Activated T-cell treated with anti-CD3 and anti-CD28 coated beads, Interleukin-2, amount 50 U/mL, for 24 hours (primary cell): Measurements from ENCODE around the gene MCMBP.

Source experiments
- DNase-seq: peaks from one replicate; pipeline ENCODE4 v3.0.0-alpha.2; 2020
- H3K27ac Mint-ChIP-seq: 2 replicates; pipeline ENCODE4 v1.8.0; 2020; ENCODE audit warnings: mild to moderate bottlenecking, mixed read lengths
- H3K27me3 Mint-ChIP-seq: 2 replicates; pipeline ENCODE4 v1.8.0; 2020; ENCODE audit warnings: mixed read lengths
- H3K36me3 Mint-ChIP-seq: 2 replicates; pipeline ENCODE4 v1.8.0; 2020; ENCODE audit warnings: low read depth, mixed read lengths
- H3K4me1 Mint-ChIP-seq: 2 replicates; pipeline ENCODE4 v1.8.0; 2020; ENCODE audit warnings: low read depth, mixed read lengths
- H3K4me3 Mint-ChIP-seq: 2 replicates; pipeline ENCODE4 v1.8.0; 2020; ENCODE audit warnings: mild to moderate bottlenecking, moderate library complexity, mixed read lengths
- H3K9me3 Mint-ChIP-seq: 2 replicates; pipeline ENCODE4 v1.8.0; 2020; ENCODE audit warnings: mixed read lengths

The MCMBP gene

DNA sequence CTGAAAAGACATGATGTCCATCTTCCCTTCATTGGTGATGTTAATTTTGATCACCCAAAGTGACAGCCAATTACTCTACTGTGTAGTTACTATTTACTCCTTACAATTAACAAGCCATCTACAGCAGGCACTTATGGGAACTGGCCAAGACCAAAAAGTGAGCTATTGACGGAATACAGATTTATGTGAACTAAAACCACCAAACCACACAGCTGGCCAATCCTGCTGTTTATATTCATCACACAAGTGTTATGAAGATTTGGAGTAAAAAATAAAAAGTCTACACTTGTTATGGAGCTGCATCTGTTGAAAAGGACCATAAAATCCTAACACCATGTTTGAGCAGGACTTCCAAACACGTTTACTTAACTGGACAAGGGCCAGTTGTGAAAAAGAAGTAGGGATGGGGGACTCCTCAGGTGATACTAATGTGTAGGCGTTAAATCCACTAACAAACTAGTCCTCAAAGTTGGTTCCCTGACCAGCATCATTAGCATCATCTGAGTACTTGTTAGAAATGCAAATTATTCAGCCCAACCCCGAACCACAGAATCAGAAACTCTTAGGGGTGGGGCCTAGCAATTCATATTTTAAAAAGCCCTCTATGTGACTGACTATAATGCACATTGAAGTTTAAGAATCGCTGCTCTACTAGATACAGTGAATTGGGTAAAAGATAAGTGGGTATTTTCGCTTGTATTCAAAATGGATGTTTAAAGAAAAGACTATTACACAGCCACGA lies 11.6 kb downstream of the MCMBP start:
- DNase-seq: no peak
- Mint-ChIP-seq H3K27ac (peak overlapping the region; percentile 57), H3K27me3 (no peaks in the 10 kb centered on the region), H3K4me3 (no peak overlapping the region), H3K36me3 (peaks cover 66% of the 10 kb centered on the region), H3K4me1 (peaks cover 61% of the 10 kb centered on the region), H3K9me3 (no peaks in the 10 kb centered on the region)

DNA sequence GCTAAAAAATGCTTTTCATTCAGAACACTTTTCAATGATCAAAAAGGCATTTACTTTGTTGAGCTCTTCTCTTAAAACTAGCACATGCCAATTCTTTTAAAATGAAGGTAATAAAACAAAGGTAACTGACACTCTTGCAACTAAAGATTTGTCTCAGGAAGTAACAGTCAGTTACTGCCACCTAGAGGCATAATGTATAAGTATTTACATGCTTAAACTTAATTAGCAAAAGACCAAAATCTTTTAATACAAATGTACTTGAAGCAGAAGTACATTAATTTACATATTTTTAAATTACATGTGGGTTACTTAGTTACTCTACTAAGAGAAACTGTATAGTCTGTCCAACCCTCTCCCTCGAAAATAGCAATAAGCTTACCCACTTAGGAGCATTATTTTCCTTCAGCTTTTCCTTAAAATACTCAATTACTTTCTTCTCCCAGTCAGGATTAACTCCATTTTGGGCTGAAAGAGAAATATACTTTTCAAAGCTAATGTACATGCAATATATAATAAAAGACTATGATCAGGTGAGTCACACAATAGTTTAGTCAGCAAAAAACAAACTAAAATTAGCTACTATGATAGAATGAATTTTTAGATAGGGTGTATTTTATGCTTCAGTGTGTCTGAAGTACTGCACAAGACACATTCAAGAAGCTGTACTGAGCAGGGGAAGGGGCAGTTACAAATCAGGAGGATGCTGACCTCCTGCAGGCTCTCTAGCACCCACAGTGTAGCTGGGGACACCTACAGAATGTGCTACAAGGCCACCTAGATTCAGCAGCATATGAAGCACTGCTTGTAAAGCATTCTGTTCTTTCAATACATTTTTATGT lies 13.0 kb downstream of the MCMBP start:
- Mint-ChIP-seq H3K9me3 (no peaks in the 10 kb centered on the region), H3K36me3 (peaks cover 65% of the 10 kb centered on the region), H3K27ac (peak overlapping the region; percentile 66)

DNA sequence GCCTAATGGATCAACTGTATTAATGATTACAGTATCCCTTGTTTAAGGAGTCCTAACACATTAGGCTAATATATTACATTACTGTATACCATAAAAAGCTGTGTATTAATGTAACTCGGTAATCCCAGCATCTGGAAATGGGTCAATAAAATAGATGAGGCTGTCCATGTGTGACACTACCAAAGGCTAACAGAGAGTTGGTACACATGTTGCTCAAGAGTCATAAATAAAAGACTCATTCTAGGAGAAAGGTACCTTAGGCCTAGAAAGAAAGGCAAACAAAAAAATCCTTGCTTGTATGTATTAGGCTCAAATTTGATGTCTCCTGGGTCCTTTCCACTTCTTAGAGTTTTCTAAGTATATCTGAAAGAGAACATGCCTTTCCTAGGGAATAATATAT lies 14.6 kb downstream of the MCMBP start:
- Mint-ChIP-seq H3K36me3 (peaks cover 66% of the 10 kb centered on the region), H3K9me3 (no peaks in the 10 kb centered on the region), H3K4me3 (no peak overlapping the region), H3K27ac (no peak overlapping the region), H3K4me1 (peaks cover 39% of the 10 kb centered on the region), H3K27me3 (no peaks in the 10 kb centered on the region)
- DNase-seq: no peak

More for the DNA sequence above, 13.0 kb downstream of the MCMBP start:
- H3K4me1 Mint-ChIP-seq: peaks cover 49% of the 10 kb centered on the region
- H3K4me3 Mint-ChIP-seq: no peak overlapping the region
- no peaks in the 10 kb centered on the region for H3K27me3 Mint-ChIP-seq
- no peak for DNase-seq

DNA sequence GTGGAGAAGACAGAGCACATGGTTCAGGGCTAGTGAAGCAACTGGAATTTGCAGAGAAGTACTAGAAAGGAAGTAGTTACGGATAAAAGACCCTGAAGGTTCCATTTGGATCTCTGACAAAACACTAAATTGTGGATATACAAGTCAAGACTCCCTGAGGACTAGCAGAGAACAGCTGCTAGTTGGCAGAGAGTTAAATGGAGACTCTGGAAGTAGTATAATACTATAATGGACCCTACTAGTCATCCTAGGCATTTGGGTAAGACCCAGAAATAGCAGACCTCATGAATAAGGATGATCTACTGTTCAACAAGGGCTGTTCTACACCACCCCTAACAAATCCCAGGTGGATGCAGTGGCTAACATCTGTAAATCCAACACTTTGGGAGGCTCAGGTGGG lies 19.1 kb downstream of the MCMBP start:
- Mint-ChIP-seq H3K4me3 (no peak overlapping the region), H3K27ac (no peak overlapping the region), H3K9me3 (no peaks in the 10 kb centered on the region), H3K27me3 (no peaks in the 10 kb centered on the region), H3K36me3 (peaks cover 87% of the 10 kb centered on the region), H3K4me1 (no peaks in the 10 kb centered on the region)
- no peak for DNase-seq

DNA sequence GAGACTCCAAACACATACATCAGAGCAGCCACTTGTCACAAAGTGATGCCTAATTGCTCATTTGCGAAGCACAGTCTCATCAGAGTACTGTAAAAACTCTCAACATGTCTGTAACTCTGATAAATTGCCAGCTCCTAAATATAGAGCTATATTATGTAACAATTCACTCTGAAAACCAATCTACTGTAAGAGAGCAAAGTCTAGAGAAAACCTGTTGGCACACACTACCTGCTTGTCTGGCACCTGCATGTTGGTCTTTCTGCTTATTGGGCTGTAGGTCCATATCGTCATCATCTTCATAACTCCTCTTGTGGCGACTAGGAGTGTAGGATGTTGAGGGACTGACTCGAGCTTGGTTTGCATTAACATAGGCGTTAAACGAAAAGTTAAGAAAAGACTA lies 19.8 kb downstream of the MCMBP start:
- H3K36me3 Mint-ChIP-seq: peaks cover 87% of the 10 kb centered on the region
- peak overlapping the region; percentile 55 for H3K27ac Mint-ChIP-seq
- no peak overlapping the region for H3K4me3 Mint-ChIP-seq
- H3K4me1 Mint-ChIP-seq: no peaks in the 10 kb centered on the region
- DNase-seq: no peak
- no peaks in the 10 kb centered on the region for H3K9me3 Mint-ChIP-seq
- no peaks in the 10 kb centered on the region for H3K27me3 Mint-ChIP-seq

DNA sequence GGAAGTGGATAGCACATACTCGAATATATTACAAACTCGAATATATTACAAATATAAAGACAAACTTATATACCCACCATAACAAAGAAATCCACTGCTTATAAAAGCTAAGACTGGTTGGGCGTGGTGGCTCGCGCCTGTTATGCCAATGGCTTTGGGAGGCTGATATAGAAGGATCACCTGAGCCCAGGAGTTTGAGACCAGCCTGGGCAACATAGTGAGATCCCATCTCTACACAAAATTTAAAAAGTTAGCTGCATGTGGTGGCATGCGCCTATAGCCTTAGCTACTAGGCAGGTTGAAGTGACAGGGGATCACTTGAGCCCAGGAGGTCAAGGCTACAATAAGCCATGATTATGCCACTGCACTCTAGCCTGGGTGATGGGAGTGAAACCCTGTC lies 20.4 kb downstream of the MCMBP start:
- H3K27ac Mint-ChIP-seq: no peak overlapping the region
- DNase-seq: no peak
- H3K4me1 Mint-ChIP-seq: no peaks in the 10 kb centered on the region
- H3K9me3 Mint-ChIP-seq: no peaks in the 10 kb centered on the region
- no peaks in the 10 kb centered on the region for H3K27me3 Mint-ChIP-seq
- H3K36me3 Mint-ChIP-seq: peaks cover 87% of the 10 kb centered on the region
- no peak overlapping the region for H3K4me3 Mint-ChIP-seq

DNA sequence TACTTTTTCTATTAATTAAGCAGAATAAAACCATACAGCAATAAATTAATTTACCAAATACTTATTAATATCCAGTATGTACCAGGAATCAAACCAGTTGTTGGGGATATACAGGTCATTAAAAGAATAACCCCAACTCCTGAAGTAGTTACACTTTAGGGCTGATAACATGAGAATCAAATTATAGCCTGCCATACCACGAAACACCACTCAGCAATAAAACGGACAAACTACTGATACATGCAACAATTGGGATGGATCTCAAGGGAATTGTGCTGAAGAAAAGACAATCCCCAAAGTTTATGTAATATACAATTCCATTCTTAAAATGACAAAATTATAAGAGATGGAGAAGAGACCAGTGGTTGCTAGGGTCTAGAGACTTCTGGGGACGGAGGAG lies 22.7 kb downstream of the MCMBP start:
- H3K4me3 Mint-ChIP-seq: no peak overlapping the region
- no peaks in the 10 kb centered on the region for H3K9me3 Mint-ChIP-seq
- H3K4me1 Mint-ChIP-seq: peaks cover 1% of the 10 kb centered on the region
- H3K36me3 Mint-ChIP-seq: peaks cover 87% of the 10 kb centered on the region
- H3K27ac Mint-ChIP-seq: peak overlapping the region; percentile 27
- no peaks in the 10 kb centered on the region for H3K27me3 Mint-ChIP-seq
- no peak for DNase-seq

DNA sequence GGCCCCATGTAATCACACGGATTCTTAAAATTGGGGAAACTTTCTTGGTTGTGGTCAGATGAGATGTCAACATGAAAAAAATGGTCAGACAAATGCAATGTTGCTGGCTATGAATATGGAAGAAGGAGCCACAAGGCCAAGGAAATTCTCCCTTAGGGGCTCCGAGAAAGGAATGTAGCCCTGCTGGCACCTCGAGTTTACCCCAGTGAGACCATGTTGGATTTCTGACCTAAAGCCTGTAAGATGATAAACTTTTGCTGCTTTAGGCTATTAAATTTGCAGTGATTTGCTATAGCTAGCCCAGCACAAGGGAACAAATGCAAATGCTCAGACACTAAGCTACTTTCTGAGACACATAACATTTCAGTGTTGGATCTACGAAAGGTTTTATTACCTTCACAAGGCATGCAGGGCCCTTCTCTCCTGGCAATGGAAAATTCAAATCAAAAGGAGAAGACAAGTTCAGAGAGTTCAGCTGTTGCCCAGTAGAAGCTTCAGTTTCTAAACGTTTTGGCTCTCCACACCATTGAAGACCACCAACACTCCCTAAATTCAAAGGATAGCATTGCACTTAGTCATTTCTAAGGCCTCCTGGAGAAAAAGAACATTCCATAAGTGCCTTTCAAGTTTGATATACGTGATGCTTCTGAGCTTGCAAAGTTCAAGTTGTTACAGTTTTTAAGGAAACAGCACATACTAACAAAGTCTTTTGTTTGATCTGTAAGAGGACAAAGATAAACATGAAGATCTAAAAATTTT lies 23.4 kb downstream of the MCMBP start:
- H3K9me3 Mint-ChIP-seq: no peaks in the 10 kb centered on the region
- DNase-seq: no peak
- peaks cover 93% of the 10 kb centered on the region for H3K36me3 Mint-ChIP-seq
- peaks cover 1% of the 10 kb centered on the region for H3K4me1 Mint-ChIP-seq
- H3K27ac Mint-ChIP-seq: peak overlapping the region; percentile 39
- H3K27me3 Mint-ChIP-seq: no peaks in the 10 kb centered on the region
- H3K4me3 Mint-ChIP-seq: no peak overlapping the region

DNA sequence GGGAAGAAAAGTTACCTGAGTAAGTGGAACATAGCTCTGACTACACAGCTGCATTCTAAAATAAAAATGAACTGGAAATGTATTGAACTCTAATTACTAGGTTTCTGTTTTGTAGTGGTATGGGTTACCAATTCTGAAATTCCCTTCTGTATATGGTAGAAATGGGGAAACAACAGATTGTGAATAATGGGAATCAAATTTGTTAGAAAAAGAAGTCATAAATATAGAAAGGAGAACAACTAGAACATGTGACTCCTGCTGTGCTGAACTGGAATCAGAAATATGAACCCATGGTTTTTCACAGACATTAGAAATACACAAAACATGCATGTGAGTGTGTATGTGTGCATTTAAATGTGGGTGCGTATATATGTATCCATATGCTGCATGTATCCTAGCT lies 27.0 kb downstream of the MCMBP start:
- no peak overlapping the region for H3K27ac Mint-ChIP-seq
- H3K9me3 Mint-ChIP-seq: no peaks in the 10 kb centered on the region
- H3K4me1 Mint-ChIP-seq: peaks cover 6% of the 10 kb centered on the region
- H3K4me3 Mint-ChIP-seq: no peak overlapping the region
- no peak for DNase-seq
- H3K27me3 Mint-ChIP-seq: no peaks in the 10 kb centered on the region
- peaks cover 99% of the 10 kb centered on the region for H3K36me3 Mint-ChIP-seq

DNA sequence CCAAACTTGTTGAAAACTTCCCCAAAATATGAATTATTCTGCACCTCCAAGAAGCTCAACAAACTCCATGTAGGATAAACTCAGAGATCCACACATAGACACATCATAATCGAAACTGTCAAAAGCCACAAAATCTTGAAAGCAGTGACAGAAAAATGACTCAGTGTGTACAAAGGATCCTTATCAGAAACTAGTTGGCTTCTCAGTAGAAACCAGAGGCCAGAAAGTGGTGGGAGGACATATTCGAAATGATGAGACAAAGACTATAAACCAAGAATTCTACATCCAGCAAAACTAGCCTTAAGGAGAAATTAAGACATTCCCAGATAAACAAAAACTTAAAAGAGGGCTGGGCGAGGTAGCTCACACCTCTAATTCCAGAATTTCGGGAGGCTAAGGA lies 38.5 kb downstream of the MCMBP start:
- DNase-seq: no peak
- Mint-ChIP-seq H3K27me3 (no peaks in the 10 kb centered on the region), H3K36me3 (peaks cover 96% of the 10 kb centered on the region), H3K9me3 (peaks cover 8% of the 10 kb centered on the region), H3K4me3 (peak overlapping the region; percentile 3), H3K27ac (peak overlapping the region; percentile 80), H3K4me1 (peaks cover 46% of the 10 kb centered on the region)

DNA sequence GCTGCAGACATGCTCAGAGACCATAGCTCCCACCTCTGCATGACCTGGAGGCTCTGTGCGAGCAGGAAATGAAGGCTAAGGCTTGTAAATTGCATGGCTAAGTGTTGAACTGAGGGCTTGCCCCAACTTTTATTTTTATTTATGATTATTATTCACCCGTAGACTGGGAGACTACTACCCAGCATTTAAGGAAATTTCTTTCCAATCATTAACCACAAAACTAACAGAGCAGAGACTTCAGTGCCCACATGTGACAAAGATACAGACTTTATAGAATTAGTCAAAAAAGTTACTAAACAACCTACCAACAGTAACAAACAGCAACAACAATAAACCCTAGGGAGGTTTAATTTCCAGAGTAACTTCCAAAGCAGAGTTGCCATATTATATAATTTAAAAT lies 39.7 kb downstream of the MCMBP start:
- peaks cover 8% of the 10 kb centered on the region for H3K9me3 Mint-ChIP-seq
- peaks cover 97% of the 10 kb centered on the region for H3K36me3 Mint-ChIP-seq
- peak overlapping the region; percentile 80 for H3K27ac Mint-ChIP-seq
- H3K27me3 Mint-ChIP-seq: no peaks in the 10 kb centered on the region
- peaks cover 45% of the 10 kb centered on the region for H3K4me1 Mint-ChIP-seq
- H3K4me3 Mint-ChIP-seq: no peak overlapping the region
- DNase-seq: no peak

DNA sequence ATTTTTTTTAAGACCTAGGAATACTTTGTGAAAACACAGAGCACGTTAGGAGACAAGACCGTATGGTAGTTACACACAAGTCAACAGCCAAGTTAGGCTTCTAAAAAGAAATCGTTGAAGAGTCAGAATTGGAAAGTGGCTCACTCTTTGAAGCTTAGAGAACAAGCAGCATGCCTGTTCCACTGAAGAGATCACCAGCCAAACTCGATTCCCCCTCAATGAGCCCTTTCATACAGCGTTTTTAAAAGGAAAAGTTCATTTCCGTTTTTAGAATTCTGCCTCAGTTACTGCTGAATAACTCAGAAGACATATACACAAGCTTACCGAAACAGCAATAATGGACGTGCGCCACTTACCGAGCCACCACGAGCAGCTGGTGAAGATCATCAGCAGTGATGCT lies 41.0 kb downstream of the MCMBP start:
- Mint-ChIP-seq H3K9me3 (peaks cover 8% of the 10 kb centered on the region), H3K27ac (no peak overlapping the region), H3K36me3 (peaks cover 97% of the 10 kb centered on the region), H3K4me1 (peaks cover 33% of the 10 kb centered on the region), H3K4me3 (no peak overlapping the region), H3K27me3 (no peaks in the 10 kb centered on the region)
- DNase-seq: no peak

DNA sequence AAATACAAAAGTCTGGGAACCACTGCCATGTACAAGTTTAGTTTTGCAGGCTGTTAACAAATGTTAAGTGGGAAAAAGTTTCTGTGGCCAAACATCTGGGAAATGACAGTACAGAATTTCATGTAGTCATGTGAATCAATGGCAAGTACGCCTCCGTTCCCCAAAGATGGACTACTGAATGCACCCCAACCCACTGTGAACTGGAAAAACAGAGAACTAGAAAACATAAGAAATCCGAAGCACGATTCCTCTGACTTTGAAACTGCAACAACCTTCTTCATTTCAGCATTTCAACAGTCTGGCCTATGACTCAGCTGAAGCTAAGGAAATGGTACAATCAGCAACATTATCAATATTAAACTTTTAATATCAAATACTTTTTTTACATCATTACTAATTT lies 41.8 kb downstream of the MCMBP start:
- DNase-seq: no peak
- peaks cover 96% of the 10 kb centered on the region for H3K36me3 Mint-ChIP-seq

DNA sequence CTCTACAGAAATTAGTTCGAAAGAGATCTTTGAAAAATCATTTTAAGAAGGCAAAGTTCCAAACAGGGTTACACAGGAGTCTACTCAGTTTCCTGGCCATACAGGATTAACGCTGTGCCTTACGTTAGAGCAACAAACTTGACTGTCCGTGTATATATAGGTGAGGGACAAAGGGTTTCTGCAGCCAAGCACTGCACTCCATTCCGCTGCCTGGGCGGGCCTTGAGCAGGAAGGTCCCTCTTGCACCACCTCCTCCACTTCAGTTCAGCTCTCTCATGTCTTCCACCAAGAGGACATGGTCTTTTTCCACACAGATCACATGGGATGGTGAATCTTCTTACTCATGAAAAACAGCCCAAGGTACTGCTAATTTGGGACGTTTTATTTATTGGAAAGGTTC lies 43.2 kb downstream of the MCMBP start:
- Mint-ChIP-seq H3K4me3 (no peak overlapping the region), H3K36me3 (peaks cover 96% of the 10 kb centered on the region), H3K4me1 (peaks cover 16% of the 10 kb centered on the region), H3K27me3 (no peaks in the 10 kb centered on the region), H3K9me3 (peaks cover 6% of the 10 kb centered on the region), H3K27ac (peak overlapping the region; percentile 45)
- DNase-seq: no peak

More for the DNA sequence above, 41.8 kb downstream of the MCMBP start:
- Mint-ChIP-seq H3K4me1 (peaks cover 28% of the 10 kb centered on the region), H3K9me3 (peaks cover 8% of the 10 kb centered on the region), H3K27me3 (no peaks in the 10 kb centered on the region), H3K4me3 (no peak overlapping the region), H3K27ac (peak overlapping the region; percentile 34)
